HG02571 (cell line): ENCODE data around the gene YPEL5.
"Not testable (repeated sequence)": the region's sequence is repeated elsewhere in the genome, so short reads cannot be mapped to it uniquely, and the experiment has no call there.

Experiments
- ATAC-seq: cut with Tn5 transposase; IDR thresholded peaks from one replicate; pipeline ENCODE4 v1.9.1; 2021; ENCODE audit warnings: mild to moderate bottlenecking, moderate library complexity; ENCODE audit not compliant: unreplicated experiment

Gene YPEL5

GRCh38 chr2:30146337-30147195, at the start of gene YPEL5:
TSS of gene YPEL5 (plus strand) at chr2:30147007. CDS start at chr2:30156652, 9,645 bp downstream.
- peak; percentile 92 for ATAC-seq

- ATAC-seq = no peak
Measured at GRCh38 chr2:30098266-30099005, 48.4 kb upstream of the YPEL5 start.

GRCh38 chr2:30099366-30099765, 47.4 kb upstream of the YPEL5 start:
- ATAC-seq = not testable (repeated sequence)

- not testable (repeated sequence) for ATAC-seq
Measured at GRCh38 chr2:30100691-30101090, 46.1 kb upstream of the YPEL5 start.

- no peak for ATAC-seq
Measured at GRCh38 chr2:30104307-30104706, 42.5 kb upstream of the YPEL5 start.

GRCh38 chr2:30105556-30105955, 41.3 kb upstream of the YPEL5 start:
- no peak for ATAC-seq

GRCh38 chr2:30106543-30106942, 40.3 kb upstream of the YPEL5 start:
- no peak for ATAC-seq

- ATAC-seq = no peak
Measured at GRCh38 chr2:30108192-30108591, 38.6 kb upstream of the YPEL5 start.

- ATAC-seq = no peak
Measured at GRCh38 chr2:30108851-30109250, 38.0 kb upstream of the YPEL5 start.

- no peak for ATAC-seq
Measured at GRCh38 chr2:30109856-30110255, 37.0 kb upstream of the YPEL5 start.

- ATAC-seq = no peak
Measured at GRCh38 chr2:30110773-30111172, 36.0 kb upstream of the YPEL5 start.

- not testable (repeated sequence) for ATAC-seq
Measured at GRCh38 chr2:30111186-30111585, 35.6 kb upstream of the YPEL5 start.

- no peak for ATAC-seq
Measured at GRCh38 chr2:30112561-30112960, 34.2 kb upstream of the YPEL5 start.

- no peak for ATAC-seq
Measured at GRCh38 chr2:30113617-30114293, 33.1 kb upstream of the YPEL5 start.

- ATAC-seq = no peak
Measured at GRCh38 chr2:30115141-30115980, 31.4 kb upstream of the YPEL5 start.

- ATAC-seq = no peak
Measured at GRCh38 chr2:30115981-30116285, 30.9 kb upstream of the YPEL5 start.

GRCh38 chr2:30122362-30122761, 24.4 kb upstream of the YPEL5 start:
- no peak for ATAC-seq

GRCh38 chr2:30127016-30127893, 19.6 kb upstream of the YPEL5 start:
- no peak for ATAC-seq

- ATAC-seq = no peak
Measured at GRCh38 chr2:30134582-30134981, 12.2 kb upstream of the YPEL5 start.

GRCh38 chr2:30135541-30135940, 11.3 kb upstream of the YPEL5 start:
- ATAC-seq = no peak
